Liver (tissue), 9 donors: Measurements from ENCODE around the gene GALNTL6. TPM values are rescaled to one million over a fixed set of nuclear protein-coding genes. Genes with fewer than 3 reads are reported as not detected.

ENCODE experiments used
- DNase-seq: peaks from one replicate; pipeline ENCODE4 v3.0.0-alpha.2; 2017; ENCODE audit warnings: low spot score
- H3K27ac ChIP-seq, 2 donors: one replicate each; pipeline ENCODE4 v1.7.0; 2013; ENCODE audit warnings: inconsistent platforms in 2 of 2, low read length in 2 of 2, control low read depth in 1 of 2, low read depth in 1 of 2, mild to moderate bottlenecking in 1 of 2
- H3K27me3 ChIP-seq, 4 donors: one replicate each; pipeline versions ENCODE4 v1.6.1 to v1.7.0; 2013; ENCODE audit warnings: low read length in 3 of 4, inconsistent platforms in 1 of 4, mild to moderate bottlenecking in 1 of 4, moderate library complexity in 1 of 4; ENCODE audit not compliant: control insufficient read depth in 4 of 4, insufficient read depth in 4 of 4
- H3K36me3 ChIP-seq, 4 donors: one replicate each; pipeline versions ENCODE4 v1.6.1 to v1.7.0; 2013; ENCODE audit warnings: low read length in 3 of 4, mild to moderate bottlenecking in 3 of 4, low read depth in 1 of 4, moderate library complexity in 1 of 4; ENCODE audit not compliant: control insufficient read depth in 4 of 4, insufficient read depth in 3 of 4
- H3K4me1 ChIP-seq, 4 donors: one replicate each; pipeline versions ENCODE4 v1.6.1 to v1.7.0; 2013; ENCODE audit warnings: low read length in 3 of 4, mild to moderate bottlenecking in 3 of 4, moderate library complexity in 1 of 4; ENCODE audit not compliant: control insufficient read depth in 4 of 4, insufficient read depth in 4 of 4
- H3K4me3 ChIP-seq, 3 donors: one replicate each; pipeline versions ENCODE4 v1.6.1 to v1.7.0; 2013; ENCODE audit warnings: low read length in 3 of 3, control low read depth in 1 of 3, low read depth in 1 of 3, mild to moderate bottlenecking in 1 of 3
- H3K9ac ChIP-seq, 2 donors: one replicate each; pipeline ENCODE4 v1.7.0; 2013; ENCODE audit warnings: low read length in 2 of 2, mild to moderate bottlenecking in 2 of 2, moderate library complexity in 2 of 2, control low read depth in 1 of 2, low read depth in 1 of 2
- H3K9me3 ChIP-seq, 4 donors: one replicate each; pipeline versions ENCODE4 v1.6.1 to v1.7.0; 2013; ENCODE audit warnings: low read length in 3 of 4; ENCODE audit not compliant: control insufficient read depth in 4 of 4
- EGR1 ChIP-seq, 2 donors: IDR thresholded peaks; 2 replicates each; pipeline ENCODE4 v1.6.1; 2016 to 2018; ENCODE audit warnings: antibody characterized with exemption in 2 of 2, low read depth in 2 of 2
- FOXA2 ChIP-seq: IDR thresholded peaks from 2 replicates; pipeline ENCODE4 v1.6.1; 2016; ENCODE audit warnings: antibody characterized with exemption
- GABPA ChIP-seq, 2 donors: IDR thresholded peaks in 1 of 2; conservative IDR thresholded peaks in 1 of 2; 2 replicates each; pipeline ENCODE4 v1.6.1; 2016; ENCODE audit warnings: antibody characterized with exemption in 2 of 2, mild to moderate bottlenecking in 1 of 2, moderate library complexity in 1 of 2
- HNF4A ChIP-seq, 2 donors: conservative IDR thresholded peaks; 2 replicates each; pipeline ENCODE4 v1.6.1; 2016; ENCODE audit warnings: antibody characterized with exemption in 2 of 2, mild to moderate bottlenecking in 2 of 2
- HNF4G ChIP-seq: IDR thresholded peaks from 2 replicates; pipeline ENCODE4 v1.6.1; 2016; ENCODE audit warnings: antibody characterized with exemption
- JUND ChIP-seq, 2 donors: IDR thresholded peaks; 2 replicates each; pipeline ENCODE4 v1.6.1; 2016; ENCODE audit warnings: antibody characterized with exemption in 2 of 2
- NR2F2 ChIP-seq: IDR thresholded peaks from 2 replicates; pipeline ENCODE4 v1.6.1; 2016; ENCODE audit warnings: antibody characterized with exemption
- RAD21 ChIP-seq, 2 donors: IDR thresholded peaks; 2 replicates each; pipeline ENCODE4 v1.6.1; 2016; ENCODE audit warnings: antibody characterized with exemption in 2 of 2, mild to moderate bottlenecking in 2 of 2
- SP1 ChIP-seq: IDR thresholded peaks from 2 replicates; pipeline ENCODE4 v1.6.1; 2018; ENCODE audit warnings: antibody characterized with exemption, mild to moderate bottlenecking
- TAF1 ChIP-seq: conservative IDR thresholded peaks from 2 replicates; pipeline ENCODE4 v1.6.1; 2016; ENCODE audit warnings: antibody characterized with exemption, mild to moderate bottlenecking
- YY1 ChIP-seq: IDR thresholded peaks from 2 replicates; pipeline ENCODE4 v1.6.1; 2016; ENCODE audit warnings: antibody characterized with exemption, mild to moderate bottlenecking
- WGBS: extraction: QIAGEN DNeasy Blood & Tissue Kit; methylation state at CpG from one replicate; pipeline ENCODE4 v1.1.7; 2013; 5-methylcytosine and 5-hydroxymethylcytosine counted together
- polyA plus RNA-seq, 2 donors: library from polyadenylated mRNA; stranded (reverse) in 1 of 2; unstranded in 1 of 2; fragments of 200-250 nt in 1 of 2; fragments of >200 nt in 1 of 2; fragmentation: Nextera tagmentation in 1 of 2; extraction: Ambion mirVana in 1 of 2; gene quantifications; one replicate each; pipeline versions ENCODE4 v1.2.1 to v1.2.3, GENCODE V29; 2013 to 2015
- total RNA-seq, 2 donors: library from RNA; depleted of rRNA; stranded (reverse); fragments of >200 nt; gene quantifications; one replicate each; pipeline ENCODE4 v1.2.3, GENCODE V29; 2014
- TF ChIP-seq, protein P1 (sequence below): IDR thresholded peaks from 2 replicates; pipeline ENCODE4 v1.6.1; 2016; ENCODE audit warnings: antibody characterized with exemption
- TF ChIP-seq, protein P2 (sequence below): IDR thresholded peaks from 2 replicates; pipeline ENCODE4 v1.6.1; 2016; ENCODE audit warnings: antibody characterized with exemption, mild to moderate bottlenecking
- TF ChIP-seq, protein P3 (sequence below): fragments of 150-350 bp; IDR thresholded peaks from 2 replicates; pipeline ENCODE4 v1.5.1; 2017; ENCODE audit warnings: improper control_type of control experiment, low read depth, low read length; ENCODE audit not compliant: missing input control
- TF ChIP-seq, protein P4 (sequence below): IDR thresholded peaks from 2 replicates; pipeline ENCODE4 v1.6.1; 2016; ENCODE audit warnings: antibody characterized with exemption
- donor health status: healthy.
- donor health status: healthy.
- donor health status: healthy.
- donor health status: healthy.
- donor health status: healthy.

GALNTL6 gene
- total and polyA plus RNA-seq, 4 donors: 0.06 to 0.08 TPM; not detected in 2

DNA sequence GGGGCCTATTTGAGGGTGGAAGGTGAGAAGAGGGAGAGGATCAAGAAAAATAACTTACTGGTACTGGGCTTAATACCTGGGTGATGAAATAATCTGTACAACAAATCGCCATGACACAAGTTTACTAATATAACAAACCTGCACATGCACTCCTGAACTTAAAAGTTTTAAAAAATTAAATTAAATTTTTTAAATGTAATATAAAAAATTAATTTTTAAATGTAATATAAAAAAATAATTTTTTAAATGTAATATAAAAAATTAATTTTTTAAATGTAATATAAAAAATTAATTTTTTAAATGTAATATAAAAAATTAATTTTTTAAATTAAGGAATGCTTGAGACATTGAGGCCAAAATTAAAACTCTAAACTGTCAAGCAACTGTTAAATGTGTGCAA, 1231.1 kb downstream of the GALNTL6 start:
- H3K36me3 ChIP-seq: no peaks in the 10 kb centered on the region
- H3K9me3 ChIP-seq: no peaks in the 10 kb centered on the region
- no peak overlapping the region for H3K9ac ChIP-seq
- no peaks in the 10 kb centered on the region for H3K27me3 ChIP-seq
- H3K27ac ChIP-seq: no peak overlapping the region
- no peak for TF ChIP-seq HNF4G
- TF ChIP-seq RAD21 (IDR thresholded peaks at IDR 0.05): no peak
- TF ChIP-seq JUND (IDR thresholded peaks at IDR 0.05): no peak
- TF ChIP-seq, protein P1, sequence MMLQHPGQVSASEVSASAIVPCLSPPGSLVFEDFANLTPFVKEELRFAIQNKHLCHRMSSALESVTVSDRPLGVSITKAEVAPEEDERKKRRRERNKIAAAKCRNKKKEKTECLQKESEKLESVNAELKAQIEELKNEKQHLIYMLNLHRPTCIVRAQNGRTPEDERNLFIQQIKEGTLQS: no peak
- no peak for TF ChIP-seq HNF4A (conservative IDR thresholded peaks at IDR 0.05)
- TF ChIP-seq EGR1 (IDR thresholded peaks at IDR 0.05; ENCODE audit: low read depth in 2 of 2): no peak
- TF ChIP-seq FOXA2: no peak
- no peak for TF ChIP-seq YY1
- no peak for TF ChIP-seq SP1
- 85% methylated on average over 1 of the region's 1 CpG for WGBS
- no peak overlapping the region for H3K4me3 ChIP-seq
- DNase-seq: no peak
- no peaks in the 10 kb centered on the region for H3K4me1 ChIP-seq

DNA sequence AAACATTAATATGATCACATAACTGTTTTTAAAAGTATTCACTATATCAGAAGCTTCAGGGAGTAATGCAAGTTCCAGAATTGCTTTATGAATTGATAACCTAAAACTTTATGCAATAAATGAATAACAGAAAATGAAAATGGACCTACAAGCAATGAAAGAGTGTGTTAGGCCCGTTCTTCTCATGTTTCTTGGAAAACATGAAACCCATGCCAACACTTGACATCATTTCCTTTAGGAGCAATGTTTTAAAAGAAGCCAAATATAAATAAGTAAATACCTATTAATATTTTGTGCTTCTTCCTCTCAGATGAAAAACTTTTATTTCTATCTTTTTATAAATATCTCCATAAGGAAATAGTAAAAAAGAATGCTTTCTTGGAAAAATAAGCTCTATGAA, 1232.4 kb downstream of the GALNTL6 start:
- Histone ChIP-seq H3K4me1 (no peaks in the 10 kb centered on the region), H3K36me3 (no peaks in the 10 kb centered on the region), H3K4me3 (no peak overlapping the region), H3K9ac (no peak overlapping the region), H3K9me3 (no peaks in the 10 kb centered on the region), H3K27me3 (no peaks in the 10 kb centered on the region), H3K27ac (no peak overlapping the region)
- DNase-seq: no peak
- TF ChIP-seq SP1: no peak
- TF ChIP-seq TAF1: no peak
- TF ChIP-seq RAD21 (IDR thresholded peaks at IDR 0.05): no peak
- TF ChIP-seq, protein P2, sequence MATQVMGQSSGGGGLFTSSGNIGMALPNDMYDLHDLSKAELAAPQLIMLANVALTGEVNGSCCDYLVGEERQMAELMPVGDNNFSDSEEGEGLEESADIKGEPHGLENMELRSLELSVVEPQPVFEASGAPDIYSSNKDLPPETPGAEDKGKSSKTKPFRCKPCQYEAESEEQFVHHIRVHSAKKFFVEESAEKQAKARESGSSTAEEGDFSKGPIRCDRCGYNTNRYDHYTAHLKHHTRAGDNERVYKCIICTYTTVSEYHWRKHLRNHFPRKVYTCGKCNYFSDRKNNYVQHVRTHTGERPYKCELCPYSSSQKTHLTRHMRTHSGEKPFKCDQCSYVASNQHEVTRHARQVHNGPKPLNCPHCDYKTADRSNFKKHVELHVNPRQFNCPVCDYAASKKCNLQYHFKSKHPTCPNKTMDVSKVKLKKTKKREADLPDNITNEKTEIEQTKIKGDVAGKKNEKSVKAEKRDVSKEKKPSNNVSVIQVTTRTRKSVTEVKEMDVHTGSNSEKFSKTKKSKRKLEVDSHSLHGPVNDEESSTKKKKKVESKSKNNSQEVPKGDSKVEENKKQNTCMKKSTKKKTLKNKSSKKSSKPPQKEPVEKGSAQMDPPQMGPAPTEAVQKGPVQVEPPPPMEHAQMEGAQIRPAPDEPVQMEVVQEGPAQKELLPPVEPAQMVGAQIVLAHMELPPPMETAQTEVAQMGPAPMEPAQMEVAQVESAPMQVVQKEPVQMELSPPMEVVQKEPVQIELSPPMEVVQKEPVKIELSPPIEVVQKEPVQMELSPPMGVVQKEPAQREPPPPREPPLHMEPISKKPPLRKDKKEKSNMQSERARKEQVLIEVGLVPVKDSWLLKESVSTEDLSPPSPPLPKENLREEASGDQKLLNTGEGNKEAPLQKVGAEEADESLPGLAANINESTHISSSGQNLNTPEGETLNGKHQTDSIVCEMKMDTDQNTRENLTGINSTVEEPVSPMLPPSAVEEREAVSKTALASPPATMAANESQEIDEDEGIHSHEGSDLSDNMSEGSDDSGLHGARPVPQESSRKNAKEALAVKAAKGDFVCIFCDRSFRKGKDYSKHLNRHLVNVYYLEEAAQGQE: no peak
- no peak for TF ChIP-seq FOXA2
- TF ChIP-seq NR2F2: no peak
- no peak for TF ChIP-seq JUND (IDR thresholded peaks at IDR 0.05)
- TF ChIP-seq, protein P3, sequence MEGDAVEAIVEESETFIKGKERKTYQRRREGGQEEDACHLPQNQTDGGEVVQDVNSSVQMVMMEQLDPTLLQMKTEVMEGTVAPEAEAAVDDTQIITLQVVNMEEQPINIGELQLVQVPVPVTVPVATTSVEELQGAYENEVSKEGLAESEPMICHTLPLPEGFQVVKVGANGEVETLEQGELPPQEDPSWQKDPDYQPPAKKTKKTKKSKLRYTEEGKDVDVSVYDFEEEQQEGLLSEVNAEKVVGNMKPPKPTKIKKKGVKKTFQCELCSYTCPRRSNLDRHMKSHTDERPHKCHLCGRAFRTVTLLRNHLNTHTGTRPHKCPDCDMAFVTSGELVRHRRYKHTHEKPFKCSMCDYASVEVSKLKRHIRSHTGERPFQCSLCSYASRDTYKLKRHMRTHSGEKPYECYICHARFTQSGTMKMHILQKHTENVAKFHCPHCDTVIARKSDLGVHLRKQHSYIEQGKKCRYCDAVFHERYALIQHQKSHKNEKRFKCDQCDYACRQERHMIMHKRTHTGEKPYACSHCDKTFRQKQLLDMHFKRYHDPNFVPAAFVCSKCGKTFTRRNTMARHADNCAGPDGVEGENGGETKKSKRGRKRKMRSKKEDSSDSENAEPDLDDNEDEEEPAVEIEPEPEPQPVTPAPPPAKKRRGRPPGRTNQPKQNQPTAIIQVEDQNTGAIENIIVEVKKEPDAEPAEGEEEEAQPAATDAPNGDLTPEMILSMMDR: no peak
- TF ChIP-seq, protein P4, sequence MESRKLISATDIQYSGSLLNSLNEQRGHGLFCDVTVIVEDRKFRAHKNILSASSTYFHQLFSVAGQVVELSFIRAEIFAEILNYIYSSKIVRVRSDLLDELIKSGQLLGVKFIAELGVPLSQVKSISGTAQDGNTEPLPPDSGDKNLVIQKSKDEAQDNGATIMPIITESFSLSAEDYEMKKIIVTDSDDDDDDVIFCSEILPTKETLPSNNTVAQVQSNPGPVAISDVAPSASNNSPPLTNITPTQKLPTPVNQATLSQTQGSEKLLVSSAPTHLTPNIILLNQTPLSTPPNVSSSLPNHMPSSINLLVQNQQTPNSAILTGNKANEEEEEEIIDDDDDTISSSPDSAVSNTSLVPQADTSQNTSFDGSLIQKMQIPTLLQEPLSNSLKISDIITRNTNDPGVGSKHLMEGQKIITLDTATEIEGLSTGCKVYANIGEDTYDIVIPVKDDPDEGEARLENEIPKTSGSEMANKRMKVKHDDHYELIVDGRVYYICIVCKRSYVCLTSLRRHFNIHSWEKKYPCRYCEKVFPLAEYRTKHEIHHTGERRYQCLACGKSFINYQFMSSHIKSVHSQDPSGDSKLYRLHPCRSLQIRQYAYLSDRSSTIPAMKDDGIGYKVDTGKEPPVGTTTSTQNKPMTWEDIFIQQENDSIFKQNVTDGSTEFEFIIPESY: no peak
- no peak for TF ChIP-seq HNF4G
- TF ChIP-seq GABPA (IDR thresholded peaks at IDR 0.05 in 1 of 2, conservative IDR thresholded peaks at IDR 0.05 in 1 of 2): no peak
- no peak for TF ChIP-seq YY1
- WGBS: 61% methylated on average over 1 of the region's 1 CpG
